ENCODE data around the gene ZNF687.

ZNF687 gene

DNA sequence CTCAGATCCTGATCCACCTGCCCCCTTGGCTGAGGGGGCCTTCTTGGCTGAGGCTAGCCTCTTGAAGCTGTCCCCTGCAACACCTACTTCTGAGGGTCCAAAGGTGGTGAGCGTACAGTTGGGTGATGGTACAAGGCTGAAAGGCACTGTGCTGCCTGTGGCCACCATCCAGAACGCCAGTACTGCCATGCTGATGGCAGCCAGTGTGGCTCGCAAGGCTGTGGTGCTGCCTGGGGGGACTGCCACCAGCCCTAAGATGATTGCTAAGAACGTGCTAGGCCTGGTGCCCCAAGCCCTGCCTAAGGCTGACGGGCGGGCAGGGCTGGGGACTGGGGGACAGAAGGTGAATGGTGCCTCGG, 5.2 kb downstream of the ZNF687 start:
- TF ChIP-seq, protein P1, sequence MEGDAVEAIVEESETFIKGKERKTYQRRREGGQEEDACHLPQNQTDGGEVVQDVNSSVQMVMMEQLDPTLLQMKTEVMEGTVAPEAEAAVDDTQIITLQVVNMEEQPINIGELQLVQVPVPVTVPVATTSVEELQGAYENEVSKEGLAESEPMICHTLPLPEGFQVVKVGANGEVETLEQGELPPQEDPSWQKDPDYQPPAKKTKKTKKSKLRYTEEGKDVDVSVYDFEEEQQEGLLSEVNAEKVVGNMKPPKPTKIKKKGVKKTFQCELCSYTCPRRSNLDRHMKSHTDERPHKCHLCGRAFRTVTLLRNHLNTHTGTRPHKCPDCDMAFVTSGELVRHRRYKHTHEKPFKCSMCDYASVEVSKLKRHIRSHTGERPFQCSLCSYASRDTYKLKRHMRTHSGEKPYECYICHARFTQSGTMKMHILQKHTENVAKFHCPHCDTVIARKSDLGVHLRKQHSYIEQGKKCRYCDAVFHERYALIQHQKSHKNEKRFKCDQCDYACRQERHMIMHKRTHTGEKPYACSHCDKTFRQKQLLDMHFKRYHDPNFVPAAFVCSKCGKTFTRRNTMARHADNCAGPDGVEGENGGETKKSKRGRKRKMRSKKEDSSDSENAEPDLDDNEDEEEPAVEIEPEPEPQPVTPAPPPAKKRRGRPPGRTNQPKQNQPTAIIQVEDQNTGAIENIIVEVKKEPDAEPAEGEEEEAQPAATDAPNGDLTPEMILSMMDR (IDR thresholded peaks at IDR 0.05) = no peak

DNA sequence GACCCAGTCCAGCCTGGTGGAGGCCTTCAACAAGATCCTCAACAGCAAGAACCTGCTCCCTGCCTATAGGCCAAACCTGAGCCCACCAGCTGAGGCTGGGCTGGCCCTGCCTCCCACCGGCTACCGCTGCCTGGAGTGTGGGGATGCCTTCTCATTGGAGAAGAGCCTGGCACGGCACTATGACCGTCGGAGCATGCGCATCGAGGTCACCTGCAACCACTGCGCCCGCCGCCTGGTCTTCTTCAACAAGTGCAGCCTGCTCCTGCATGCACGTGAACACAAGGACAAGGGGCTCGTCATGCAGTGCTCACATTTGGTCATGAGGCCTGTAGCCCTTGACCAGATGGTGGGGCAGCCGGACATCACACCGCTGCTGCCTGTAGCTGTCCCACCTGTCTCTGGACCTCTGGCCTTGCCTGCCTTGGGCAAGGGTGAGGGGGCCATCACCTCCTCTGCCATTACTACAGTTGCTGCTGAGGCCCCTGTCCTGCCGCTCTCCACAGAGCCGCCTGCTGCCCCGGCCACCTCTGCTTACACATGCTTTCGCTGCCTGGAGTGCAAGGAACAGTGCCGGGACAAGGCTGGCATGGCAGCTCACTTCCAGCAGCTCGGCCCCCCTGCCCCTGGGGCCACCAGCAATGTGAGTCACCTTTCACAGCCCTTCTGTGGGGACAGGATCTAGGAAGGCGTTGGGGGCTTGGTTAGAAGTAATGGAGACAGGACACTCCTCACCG, 5.8 kb downstream of the ZNF687 start:
- TF ChIP-seq, protein P1 (IDR thresholded peaks at IDR 0.05) = no peak

DNA sequence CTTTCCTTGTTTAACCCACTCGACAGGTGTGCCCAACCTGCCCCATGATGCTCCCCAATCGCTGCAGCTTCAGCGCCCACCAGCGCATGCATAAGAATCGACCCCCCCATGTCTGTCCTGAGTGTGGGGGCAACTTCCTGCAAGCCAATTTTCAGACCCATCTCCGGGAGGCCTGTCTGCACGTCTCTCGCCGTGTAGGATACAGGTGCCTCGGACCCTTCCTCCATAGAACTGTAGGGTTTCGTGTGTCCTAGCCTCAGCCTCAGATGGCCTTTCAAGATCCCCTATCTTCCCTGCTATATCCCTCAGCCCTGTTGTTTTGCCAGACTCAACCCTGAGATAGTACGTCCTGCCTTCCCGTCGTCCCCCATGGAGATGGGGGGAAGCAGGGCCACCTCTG, 6.4 kb downstream of the ZNF687 start:
- TF ChIP-seq, protein P1 (IDR thresholded peaks at IDR 0.05) = no peak

DNA sequence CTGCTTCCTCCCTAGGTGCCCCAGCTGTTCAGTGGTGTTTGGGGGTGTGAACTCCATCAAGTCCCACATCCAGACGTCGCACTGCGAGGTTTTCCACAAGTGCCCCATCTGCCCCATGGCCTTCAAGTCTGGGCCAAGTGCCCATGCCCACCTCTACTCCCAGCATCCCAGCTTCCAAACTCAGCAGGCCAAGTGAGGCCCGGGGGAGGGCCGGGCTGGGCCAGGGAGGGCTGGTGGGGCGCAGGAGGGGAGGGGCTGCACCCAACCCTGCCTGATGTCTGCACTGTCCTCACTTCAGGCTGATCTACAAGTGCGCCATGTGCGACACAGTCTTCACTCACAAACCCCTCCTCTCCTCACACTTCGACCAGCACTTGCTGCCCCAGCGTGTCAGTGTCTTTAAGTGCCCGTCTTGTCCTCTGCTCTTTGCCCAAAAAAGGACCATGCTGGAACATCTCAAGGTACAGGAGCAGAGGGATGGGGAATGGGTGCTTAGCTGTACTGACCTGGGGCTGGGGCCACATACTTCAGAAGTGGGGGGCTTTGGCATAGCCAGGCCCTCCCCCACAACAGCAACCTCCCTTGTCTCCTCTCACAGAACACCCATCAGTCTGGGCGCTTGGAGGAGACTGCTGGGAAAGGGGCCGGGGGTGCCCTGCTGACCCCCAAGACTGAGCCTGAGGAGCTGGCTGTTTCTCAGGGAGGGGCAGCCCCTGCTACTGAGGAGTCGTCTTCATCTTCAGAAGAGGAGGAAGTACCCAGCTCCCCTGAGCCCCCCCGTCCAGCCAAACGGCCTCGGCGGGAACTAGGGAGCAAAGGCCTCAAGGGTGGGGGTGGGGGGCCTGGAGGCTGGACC, 7.2 kb downstream of the ZNF687 start:
- TF ChIP-seq, protein P1 (IDR thresholded peaks at IDR 0.05) = no peak

DNA sequence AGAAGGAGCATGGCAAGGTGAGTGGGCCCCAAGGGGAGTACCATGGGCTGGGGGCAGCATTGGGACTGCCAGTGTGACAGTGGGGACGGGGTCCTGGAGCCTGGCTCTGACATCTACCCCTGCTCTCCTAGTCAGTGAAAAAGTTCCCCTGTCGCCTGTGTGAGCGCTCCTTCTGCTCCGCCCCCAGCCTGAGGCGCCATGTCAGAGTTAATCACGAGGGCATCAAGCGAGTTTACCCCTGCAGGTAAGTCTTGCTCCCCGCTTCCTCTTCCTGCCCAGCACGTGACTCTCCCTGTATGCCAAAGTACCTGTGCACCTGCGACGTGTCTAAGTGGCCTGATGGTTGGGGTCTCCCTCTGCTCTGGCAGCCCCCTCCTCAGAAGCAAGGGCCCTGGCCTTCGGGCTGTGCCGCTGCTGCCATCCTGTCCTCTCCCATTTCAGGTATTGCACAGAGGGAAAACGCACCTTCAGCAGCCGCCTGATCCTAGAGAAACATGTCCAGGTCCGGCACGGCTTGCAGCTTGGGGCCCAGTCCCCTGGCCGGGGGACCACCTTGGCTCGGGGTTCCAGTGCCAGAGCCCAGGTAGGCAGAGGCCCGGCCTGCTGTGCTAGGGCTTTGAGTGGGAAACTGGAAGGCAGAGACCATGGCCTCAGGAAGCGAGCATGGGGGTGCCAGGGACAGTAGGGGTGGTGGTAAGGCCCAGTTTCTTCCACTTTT, 8.1 kb downstream of the ZNF687 start:
- TF ChIP-seq, protein P1 (IDR thresholded peaks at IDR 0.05) = no peak

DNA sequence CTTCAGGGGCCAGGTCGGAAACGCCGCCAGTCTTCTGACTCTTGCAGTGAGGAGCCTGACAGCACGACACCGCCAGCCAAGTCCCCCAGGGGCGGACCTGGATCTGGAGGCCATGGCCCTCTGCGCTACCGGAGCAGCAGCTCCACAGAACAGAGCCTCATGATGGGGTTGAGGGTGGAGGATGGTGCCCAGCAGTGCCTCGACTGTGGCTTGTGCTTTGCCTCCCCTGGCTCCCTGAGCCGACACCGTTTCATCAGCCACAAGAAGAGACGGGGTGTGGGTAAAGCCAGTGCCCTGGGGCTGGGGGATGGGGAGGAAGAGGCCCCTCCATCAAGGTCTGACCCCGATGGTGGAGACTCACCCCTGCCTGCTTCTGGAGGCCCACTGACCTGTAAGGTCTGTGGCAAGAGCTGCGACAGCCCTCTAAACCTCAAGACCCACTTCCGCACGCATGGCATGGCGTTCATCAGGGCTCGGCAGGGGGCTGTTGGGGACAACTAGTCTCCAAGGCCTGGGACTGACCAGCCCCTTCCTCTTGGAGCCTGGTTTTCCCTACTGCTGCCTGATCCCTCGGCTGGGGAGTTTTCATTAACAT, 8.7 kb downstream of the ZNF687 start:
- TF ChIP-seq, protein P1 (IDR thresholded peaks at IDR 0.05) = no peak
